GM18517 (cell line): ENCODE results near the gene ZDHHC6.
A peak's percentile ranks its signal among the peaks of the same experiment; 100 is the strongest.
"Not testable (repeated sequence)": the region's sequence is repeated elsewhere in the genome, so short reads cannot be mapped to it uniquely, and the experiment has no call there.

Experiments
- ATAC-seq: cut with Tn5 transposase; IDR thresholded peaks from one replicate; pipeline ENCODE4 v1.9.1; 2021; ENCODE audit warnings: mild to moderate bottlenecking, moderate library complexity; ENCODE audit not compliant: unreplicated experiment

Gene ZDHHC6

DNA sequence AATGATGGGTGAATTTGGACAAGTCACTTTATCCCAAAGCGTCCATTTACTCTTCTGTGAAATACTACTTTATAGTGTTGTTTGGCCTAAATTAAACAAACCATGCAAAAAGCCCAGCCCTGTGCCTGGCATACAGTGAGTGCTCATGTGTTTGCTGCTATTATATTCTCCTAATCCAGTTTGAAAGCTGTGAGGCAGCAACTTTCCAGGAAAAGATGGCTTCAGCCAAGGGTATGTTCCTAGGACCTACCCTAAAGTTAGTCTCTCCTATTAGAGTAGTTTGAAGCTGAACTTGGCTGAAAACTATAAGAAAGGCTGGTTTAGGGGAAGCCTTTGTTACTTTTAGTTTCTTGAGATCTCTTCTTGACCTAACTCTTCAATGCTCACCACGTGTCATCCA lies 52.9 kb downstream of the ZDHHC6 start:
- ATAC-seq = no peak

- no peak for ATAC-seq
Measured at GRCh38 chr10:112393341-112393740, 53.4 kb downstream of the ZDHHC6 start.

DNA sequence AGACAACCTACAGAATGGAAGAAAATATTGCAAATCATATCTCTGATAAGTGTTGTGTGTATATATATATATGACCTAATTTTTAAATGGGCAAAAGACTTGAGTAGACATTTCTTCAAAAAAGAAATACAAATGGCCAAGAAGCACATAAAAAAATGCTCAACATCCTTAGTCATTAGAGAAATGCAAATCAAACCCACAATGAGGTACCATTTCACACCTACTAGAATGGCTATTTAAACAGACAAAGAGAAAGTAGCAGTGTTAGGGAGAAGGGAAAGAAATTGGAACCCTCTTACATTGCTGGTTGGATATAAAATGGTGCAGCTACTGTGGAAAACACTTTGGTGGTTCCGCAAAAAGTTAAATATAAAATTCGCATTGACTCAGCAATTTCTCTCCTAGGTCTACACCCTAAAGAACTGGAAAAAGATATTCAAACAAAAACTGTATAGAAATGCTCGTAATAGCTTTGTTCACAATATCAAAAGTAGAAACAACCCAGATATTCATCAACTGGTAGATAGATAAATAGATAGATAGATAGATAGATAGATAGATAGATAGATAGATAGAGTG lies 56.5 kb downstream of the ZDHHC6 start:
- ATAC-seq = no peak

GRCh38 chr10:112389271-112389822 lies 57.4 kb downstream of the ZDHHC6 start:
- peak; percentile 57 for ATAC-seq

- no peak for ATAC-seq
Measured at GRCh38 chr10:112388548-112388947, 58.2 kb downstream of the ZDHHC6 start.

DNA sequence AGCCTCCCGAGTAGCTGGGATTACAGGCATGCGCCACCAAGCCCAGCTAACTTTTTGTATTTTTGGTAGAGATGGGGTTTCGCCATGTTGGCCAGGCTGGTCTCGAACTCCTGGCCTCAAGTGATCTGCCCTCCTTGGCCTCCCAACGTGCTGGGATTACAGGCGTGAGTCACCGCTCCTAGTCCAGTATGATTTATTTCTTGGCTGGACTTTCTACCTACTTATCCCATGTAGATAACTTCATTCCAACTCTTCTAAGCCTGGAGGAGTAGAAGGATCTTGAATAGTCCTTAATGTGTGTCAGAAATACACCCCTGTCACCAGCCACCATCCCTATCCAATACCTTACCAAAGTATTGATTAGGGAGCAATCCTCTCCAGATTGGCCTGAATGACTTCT lies 58.7 kb downstream of the ZDHHC6 start:
- ATAC-seq = not testable (repeated sequence)

- ATAC-seq = no peak
Measured at GRCh38 chr10:112385201-112385600, 61.5 kb downstream of the ZDHHC6 start.

- ATAC-seq = no peak
Measured at GRCh38 chr10:112384141-112384540, 62.6 kb downstream of the ZDHHC6 start.

DNA sequence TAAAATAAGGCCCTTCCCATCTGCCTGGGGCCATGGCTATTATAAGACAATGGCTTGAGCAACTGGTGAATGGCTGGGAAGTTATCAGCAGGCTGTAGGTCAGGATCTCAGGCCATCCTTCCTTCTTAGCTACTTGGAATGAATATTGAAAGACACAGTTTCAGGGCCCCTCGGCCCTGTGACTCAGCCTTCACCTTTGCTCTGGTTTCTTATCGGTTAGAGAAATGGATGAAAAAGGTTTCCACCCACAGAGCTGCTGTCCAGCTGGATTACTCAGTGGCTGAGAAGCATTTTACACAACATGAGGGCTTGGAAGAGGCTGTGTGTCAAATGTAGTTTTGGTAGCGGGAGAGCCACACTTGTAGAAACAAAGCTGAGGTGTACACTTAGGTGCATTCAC lies 63.4 kb downstream of the ZDHHC6 start:
- ATAC-seq = no peak

GRCh38 chr10:112382515-112383235 lies 64.0 kb downstream of the ZDHHC6 start:
- ATAC-seq = no peak
